Hematopoietic multipotent progenitor cell treated with erythropoietin and hydrocortisone succinate and interleukin-3 and kit ligand, for 4 days (in vitro differentiated cells): ENCODE results near the gene TOMM40L.
A peak's percentile ranks its signal among the peaks of the same experiment; 100 is the strongest.

ENCODE experiments used
- DNase-seq: peaks from one replicate; pipeline ENCODE4 v3.0.0-alpha.2; 2015

The TOMM40L gene

DNA sequence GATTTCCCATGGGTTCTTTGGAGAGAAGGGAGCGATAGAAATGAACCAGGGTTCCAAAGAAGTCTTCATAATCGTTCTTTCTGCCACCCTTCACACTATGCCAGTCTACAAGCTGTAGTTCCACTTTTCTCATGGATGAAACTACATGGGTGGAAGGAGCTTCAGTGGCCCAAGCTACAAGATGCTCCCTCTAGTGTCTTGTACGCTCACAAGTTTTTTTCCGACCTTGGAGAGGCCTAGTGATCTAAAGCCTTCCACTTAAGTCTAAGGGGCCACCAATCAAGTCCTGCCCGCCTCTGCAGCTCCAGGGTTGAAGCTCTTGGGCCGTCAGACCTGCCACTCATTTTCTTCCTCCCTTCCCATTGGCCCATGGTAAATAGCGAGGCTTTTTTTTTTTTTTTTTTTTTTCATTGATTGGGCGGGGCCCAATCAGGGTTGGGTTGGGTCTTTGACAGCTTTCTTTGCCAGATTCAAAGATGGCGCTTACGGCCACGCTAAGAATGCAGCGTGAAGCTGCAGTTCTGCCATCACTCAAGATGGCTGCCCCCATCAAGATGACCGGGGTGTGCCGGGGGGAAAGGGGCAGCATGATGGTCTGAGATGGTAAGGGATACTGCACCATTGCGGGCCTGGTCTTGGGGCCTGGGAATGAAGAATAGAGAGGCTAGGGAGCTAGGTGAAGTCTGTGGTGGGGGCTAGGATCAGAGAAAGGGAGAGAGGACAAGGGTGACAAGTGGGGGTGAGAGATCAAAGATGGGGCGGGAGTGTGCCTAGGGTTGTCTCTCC, at the start of gene TOMM40L:
Gene TOMM40L, plus strand, starts transcription at position 527 of the 786 bp plus-strand sequence. CDS start 430 bp downstream, outside the sequence.
- peak; percentile 100 for DNase-seq

DNA sequence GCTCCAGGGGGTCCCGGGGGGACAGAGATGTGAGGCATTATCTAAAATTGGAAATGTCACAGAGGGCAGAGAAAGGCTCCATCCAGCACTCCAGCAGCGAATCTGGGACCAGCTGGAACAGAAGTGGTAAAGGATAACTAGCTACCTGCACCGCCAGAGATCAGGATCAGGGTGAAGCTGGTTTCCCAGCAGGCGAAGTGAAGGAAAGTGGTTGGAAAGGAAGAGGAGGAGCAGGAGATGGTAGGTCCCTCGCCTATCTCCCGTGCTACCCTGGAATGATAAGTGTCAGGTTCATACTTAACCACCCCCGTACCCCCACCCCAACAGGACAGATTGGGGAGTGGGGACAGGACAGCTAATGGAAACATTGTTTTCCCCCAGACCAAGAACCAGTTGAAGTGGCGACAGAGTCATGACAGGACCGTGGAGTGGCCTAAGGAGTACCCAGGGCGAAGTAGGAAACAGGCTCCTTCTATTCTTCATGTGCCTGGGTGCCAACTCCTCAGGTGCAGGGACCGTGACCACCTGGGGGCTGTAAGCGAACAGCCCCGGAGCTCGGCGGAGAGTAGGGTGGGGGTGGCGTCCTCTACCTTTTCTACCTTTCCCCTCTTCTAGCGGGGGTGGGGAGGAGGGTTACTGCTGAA, 49.3 kb upstream of the TOMM40L start:
- no peak for DNase-seq

DNA sequence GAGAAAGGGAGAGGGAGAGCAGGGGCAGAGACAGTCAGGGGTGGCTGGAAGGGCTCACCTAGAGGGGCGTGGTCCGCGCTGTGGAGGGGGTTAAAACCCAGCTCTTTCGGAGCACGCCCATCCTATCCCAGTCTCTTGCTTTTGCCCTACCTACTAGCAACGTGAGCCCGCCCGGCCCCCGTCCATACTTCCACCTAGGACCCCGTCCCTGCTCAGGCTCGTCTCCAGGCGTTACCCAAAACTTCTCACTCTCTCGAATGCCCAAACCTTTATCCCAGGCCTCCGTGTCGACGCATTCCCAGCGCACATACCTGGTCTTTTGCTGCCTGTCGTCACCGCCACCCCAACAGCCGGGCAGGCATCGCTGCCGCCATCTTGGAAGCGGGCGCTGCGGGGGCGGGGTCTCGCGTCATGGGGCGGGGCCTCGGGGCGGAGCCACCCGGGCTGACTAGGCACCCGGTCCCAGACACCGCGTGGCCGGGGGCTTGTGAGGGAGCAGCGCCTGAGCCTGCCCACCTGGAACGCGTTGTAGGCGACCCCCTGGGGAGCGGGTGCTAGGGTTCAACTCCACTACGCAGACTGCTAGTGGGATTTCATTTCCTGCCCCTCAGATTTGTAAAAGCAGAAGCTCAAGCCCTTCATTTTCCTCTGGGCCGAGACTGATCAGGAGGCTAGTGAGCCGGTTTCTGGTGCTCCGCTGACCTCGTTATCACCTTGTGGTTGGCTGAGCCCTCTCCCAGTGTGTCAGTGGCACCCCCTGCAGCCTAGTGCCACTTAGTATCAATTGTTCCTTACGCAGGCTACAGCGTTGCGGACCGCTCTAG, 48.5 kb upstream of the TOMM40L start, which contains the start of gene B4GALT3:
Gene B4GALT3, minus strand, starts transcription at position 396 of the 824 bp plus-strand sequence. CDS start 1,447 bp downstream, outside the sequence.
- DNase-seq = peak; percentile 94

DNA sequence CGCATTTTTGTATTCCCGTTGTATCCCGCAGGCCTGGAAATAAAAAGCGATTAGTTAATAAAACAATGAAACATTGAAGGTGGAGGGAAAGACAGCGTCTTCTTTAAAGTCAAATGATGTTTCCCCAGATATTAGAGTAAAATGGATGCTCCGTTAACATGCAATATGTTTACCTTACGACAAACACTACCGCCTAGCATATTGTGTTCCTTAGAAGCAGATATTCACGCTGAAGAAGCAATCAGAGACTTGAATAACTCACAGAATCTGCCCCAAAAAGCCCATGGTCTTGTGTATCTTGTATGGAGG, 48.0 kb upstream of the TOMM40L start:
- DNase-seq = no peak

- DNase-seq = no peak
These were observed 46.2 kb upstream of the TOMM40L start for GRCh38 chr1:161179698-161180097.

DNA sequence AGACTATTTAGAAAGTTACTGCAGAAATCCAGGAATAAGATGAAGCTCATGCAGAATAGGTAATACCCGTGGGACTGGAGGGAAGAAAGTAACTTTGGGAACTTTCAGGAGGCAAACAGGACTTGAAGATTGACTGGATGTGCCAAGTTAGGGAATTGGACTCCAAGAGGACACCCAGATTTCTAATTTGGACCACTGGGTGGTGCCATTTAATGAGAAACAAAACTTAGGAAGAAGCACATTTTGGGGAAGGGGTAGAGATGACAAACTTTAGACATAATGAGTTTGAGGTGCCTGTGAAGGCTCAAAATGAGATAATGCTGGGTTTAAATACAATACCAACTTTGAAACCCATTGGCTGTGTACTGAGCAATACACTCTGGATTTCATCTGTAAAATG, 45.2 kb upstream of the TOMM40L start:
- peak; percentile 52 for DNase-seq

GRCh38 chr1:161182214-161182613, 43.6 kb upstream of the TOMM40L start:
- DNase-seq = peak; percentile 52

DNA sequence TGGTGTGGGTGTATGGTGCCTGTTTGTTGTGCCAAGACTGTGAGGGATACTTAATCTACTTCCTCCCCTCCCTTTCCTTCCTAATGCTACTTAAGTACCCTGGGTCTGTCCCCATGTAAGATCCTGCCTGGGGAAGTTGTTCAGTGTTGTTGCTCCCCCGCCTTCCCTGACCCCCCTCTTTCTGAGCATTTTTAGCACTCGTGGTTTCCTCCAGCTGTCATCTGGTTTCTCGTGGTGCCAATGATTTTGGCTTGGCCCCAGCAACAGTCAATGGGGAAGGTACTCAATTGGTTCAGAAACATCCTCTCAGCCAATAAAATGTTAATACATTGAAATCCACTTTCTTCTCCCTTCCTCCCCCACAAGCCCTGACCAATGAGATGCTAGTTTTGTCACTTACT, 40.6 kb upstream of the TOMM40L start:
- peak; percentile 96 for DNase-seq

GRCh38 chr1:161185732-161186311, 40.0 kb upstream of the TOMM40L start:
- peak; percentile 61 for DNase-seq

DNA sequence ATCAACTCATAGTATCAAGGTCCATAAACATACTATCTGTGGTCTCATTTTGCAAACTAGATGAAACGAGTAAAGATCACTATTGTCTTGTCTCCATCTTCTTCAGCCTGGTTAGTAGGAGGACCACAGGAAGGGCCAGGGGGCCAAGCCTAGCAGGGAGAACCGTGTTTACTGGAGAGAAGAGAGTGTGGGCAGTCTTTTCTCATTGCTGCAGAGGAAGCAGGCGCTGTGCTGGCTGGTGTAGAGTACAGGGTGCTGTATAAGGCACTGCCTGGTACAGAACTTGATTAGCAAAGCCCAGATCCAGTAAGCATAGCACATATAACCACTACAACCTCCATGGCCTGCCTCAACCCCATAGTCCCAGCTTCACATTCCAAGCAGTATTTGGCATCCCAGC, 38.5 kb upstream of the TOMM40L start:
- no peak for DNase-seq

- no peak for DNase-seq
These were observed 37.5 kb upstream of the TOMM40L start for GRCh38 chr1:161188381-161188780.

DNA sequence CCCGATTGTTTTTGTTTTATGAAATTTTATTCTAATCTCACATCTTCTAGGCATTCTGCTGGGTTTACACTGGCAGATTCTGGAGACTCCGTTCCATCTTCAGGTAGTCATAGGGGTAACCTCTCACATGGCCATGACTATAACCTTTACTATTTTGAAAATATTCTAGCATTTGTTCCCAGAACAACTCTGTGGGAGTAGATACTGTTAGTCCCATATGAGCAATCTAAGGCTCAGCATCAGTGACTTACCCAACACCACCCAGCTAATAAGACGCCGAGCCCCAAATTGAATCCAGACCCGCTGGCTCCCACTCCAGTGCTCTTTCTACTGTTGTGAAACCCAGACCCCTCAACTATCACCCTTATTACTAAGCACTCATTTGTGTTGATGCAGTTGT, 36.8 kb upstream of the TOMM40L start:
- DNase-seq = no peak

DNA sequence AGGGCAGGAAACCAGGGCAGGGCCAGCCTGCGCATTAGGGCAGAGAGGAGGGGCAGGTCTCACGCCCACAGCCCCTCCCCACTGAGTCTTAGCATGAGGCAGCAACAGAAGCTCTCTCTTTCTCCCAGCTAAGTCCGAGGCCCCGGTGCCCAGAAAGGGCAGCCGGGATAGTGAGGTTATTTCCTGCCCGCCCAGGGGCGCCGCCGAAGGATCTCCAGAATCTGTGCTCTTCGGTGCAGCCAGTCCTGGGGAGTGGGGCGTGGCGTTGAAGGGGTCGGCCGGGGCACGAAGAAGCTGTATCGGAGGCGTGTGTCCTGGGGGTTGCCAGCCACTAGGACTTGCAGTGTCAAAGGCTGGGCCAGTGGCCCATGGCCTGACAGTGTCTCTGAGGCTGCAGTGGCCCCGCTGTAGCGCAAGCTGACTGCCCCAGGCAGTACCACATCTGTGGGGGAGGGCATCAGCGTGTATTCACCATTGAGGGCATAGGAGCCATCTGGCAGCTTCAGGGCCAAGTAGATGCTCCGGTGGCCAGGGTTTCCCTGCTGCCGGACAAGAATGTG, 34.8 kb upstream of the TOMM40L start:
- no peak for DNase-seq

GRCh38 chr1:161191971-161192370, 33.9 kb upstream of the TOMM40L start:
- no peak for DNase-seq

GRCh38 chr1:161192476-161193465, 33.1 kb upstream of the TOMM40L start:
- DNase-seq = peak; percentile 91

GRCh38 chr1:161193561-161194235, 32.2 kb upstream of the TOMM40L start:
- DNase-seq = no peak

GRCh38 chr1:161195171-161195570, 30.7 kb upstream of the TOMM40L start:
- DNase-seq = no peak

- no peak for DNase-seq
These were observed 29.7 kb upstream of the TOMM40L start for GRCh38 chr1:161196111-161196510.

GRCh38 chr1:161196521-161197451, 29.1 kb upstream of the TOMM40L start:
- no peak for DNase-seq
